HepG2 (cell line): ENCODE measurements around the gene PARM1. TPM values are rescaled to one million over a fixed set of nuclear protein-coding genes. Genes with fewer than 3 reads are reported as not detected.

Source experiments
- HBP1 ChIP-seq: IDR thresholded peaks from 2 replicates; pipeline ENCODE4 v1.6.1; 2016; ENCODE audit warnings: low read depth, control low read depth
- IRF9 ChIP-seq: sonication (generic); formaldehyde crosslinking; IDR thresholded peaks from 2 replicates; pipeline ENCODE4 v1.8.0; 2022; ENCODE audit warnings: missing genetic modification reagents, mild to moderate bottlenecking, borderline replicate concordance
- IRX3 ChIP-seq: sonication (generic); formaldehyde crosslinking; IDR thresholded peaks from 2 replicates; pipeline ENCODE4 v1.8.1; 2023; ENCODE audit warnings: mild to moderate bottlenecking, low read depth, missing genetic modification reagents, borderline replicate concordance
- KIAA2018 ChIP-seq: sonication (generic); formaldehyde crosslinking; IDR thresholded peaks from 2 replicates; pipeline ENCODE4 v1.5.0; 2020; ENCODE audit warnings: mild to moderate bottlenecking, missing genetic modification reagents, borderline replicate concordance
- RFXANK ChIP-seq: IDR thresholded peaks from 2 replicates; pipeline ENCODE4 v1.6.1; 2016
- STAT5B ChIP-seq: sonication (generic); formaldehyde crosslinking; IDR thresholded peaks from 2 replicates; pipeline ENCODE4 v1.4.0; 2020; ENCODE audit warnings: missing genetic modification reagents
- ZEB1 ChIP-seq: IDR thresholded peaks from 2 replicates; pipeline ENCODE4 v1.6.1; 2012; ENCODE audit warnings: mild to moderate bottlenecking, low read depth, inconsistent platforms; ENCODE audit not compliant: insufficient replicate concordance
- ZNF18 ChIP-seq: sonication (generic); formaldehyde crosslinking; IDR thresholded peaks from 2 replicates; pipeline ENCODE4 v1.8.0; 2022; ENCODE audit warnings: mild to moderate bottlenecking, missing genetic modification reagents; ENCODE audit not compliant: insufficient replicate concordance
- ZNF414 ChIP-seq: sonication (generic); formaldehyde crosslinking; IDR thresholded peaks from 2 replicates; pipeline ENCODE4 v1.5.0; 2020; ENCODE audit warnings: missing genetic modification reagents
- ZNF670 ChIP-seq: sonication (generic); formaldehyde crosslinking; IDR thresholded peaks from 2 replicates; pipeline ENCODE4 v1.8.0; 2022; ENCODE audit warnings: mild to moderate bottlenecking, missing genetic modification reagents, borderline replicate concordance
- ZNF768 ChIP-seq: sonication (generic); formaldehyde crosslinking; IDR thresholded peaks from 2 replicates; pipeline ENCODE4 v1.4.0; 2020; ENCODE audit warnings: missing genetic modification reagents
- ZUFSP ChIP-seq: sonication (generic); formaldehyde crosslinking; IDR thresholded peaks from 2 replicates; pipeline ENCODE4 v1.9.0; 2021; ENCODE audit warnings: missing genetic modification reagents, mild to moderate bottlenecking, borderline replicate concordance
- polyA plus RNA-seq, 8 experiments: library from polyadenylated mRNA; depleted of rRNA in 3 of 8; stranded (reverse) in 7 of 8; unstranded in 1 of 8; fragments of >200 nt; fragmentation: Illumina TruSeq in 4 of 8; extraction: Trizol in 4 of 8; gene quantifications; 2 replicates each; pipeline versions ENCODE4 v1.2.1 to v1.2.3, GENCODE V29; 2011 to 2016; ENCODE audit warnings: low read depth in 4 of 8, missing spikeins in 1 of 8, mixed read lengths in 1 of 8; ENCODE audit not compliant: insufficient read depth in 1 of 8
- total RNA-seq, 5 experiments: library from RNA; depleted of rRNA; stranded (reverse); fragments of >200 nt; fragmentation: Illumina TruSeq; extraction: Trizol; gene quantifications; 2 replicates each; pipeline ENCODE4 v1.2.3, GENCODE V29; 2016; ENCODE audit warnings: low read depth in 1 of 5

The PARM1 gene
- total and polyA plus RNA-seq, 2 of the 13 experiments (the other 11 are each of a cell fraction or from before 2014, with no cell fraction given) = not detected

- TF ChIP-seq KIAA2018 (CRISPR knock-in tag) (no peak), STAT5B (CRISPR knock-in tag) (no peak), ZEB1 (no peak), IRX3 (no peak), HBP1 (CRISPR knock-in tag) (no peak), RFXANK (CRISPR knock-in tag) (no peak), ZNF670 (no peak), ZUFSP (CRISPR knock-in tag) (no peak), IRF9 (CRISPR knock-in tag) (no peak), ZNF768 (CRISPR knock-in tag) (no peak), ZNF18 (CRISPR knock-in tag) (no peak), ZNF414 (no peak)
These were observed 9.5 kb downstream of the PARM1 start (continued) for GRCh38 chr4:74942251-74942917.
